GM06990 (cell line): Measurements from ENCODE around the gene ALK.

Source experiments
- DNase-seq: peaks from one replicate; pipeline ENCODE4 v3.0.0-alpha.2; 2011; ENCODE audit not compliant: insufficient read length; ENCODE audit errors: extremely low read depth
- H3K27me3 ChIP-seq: replicated peaks from 2 replicates; pipeline ENCODE4 v1.6.0; 2011; ENCODE audit warnings: low read length; ENCODE audit not compliant: control insufficient read depth, insufficient read depth
- H3K36me3 ChIP-seq: 2 replicates; pipeline ENCODE4 v1.5.1; 2011; ENCODE audit warnings: low read length; ENCODE audit not compliant: control insufficient read depth, insufficient read depth
- H3K4me3 ChIP-seq: replicated peaks from 2 replicates; pipeline ENCODE4 v1.5.1; 2011; ENCODE audit warnings: low read depth, mild to moderate bottlenecking, control low read depth, low read length
- TF ChIP-seq, protein P1 (sequence below): IDR thresholded peaks from 2 replicates; pipeline ENCODE4 v1.5.1; 2011; ENCODE audit warnings: low read length, control low read depth, mild to moderate bottlenecking, inconsistent platforms; ENCODE audit not compliant: insufficient read depth, poor library complexity, severe bottlenecking

ALK gene

DNA sequence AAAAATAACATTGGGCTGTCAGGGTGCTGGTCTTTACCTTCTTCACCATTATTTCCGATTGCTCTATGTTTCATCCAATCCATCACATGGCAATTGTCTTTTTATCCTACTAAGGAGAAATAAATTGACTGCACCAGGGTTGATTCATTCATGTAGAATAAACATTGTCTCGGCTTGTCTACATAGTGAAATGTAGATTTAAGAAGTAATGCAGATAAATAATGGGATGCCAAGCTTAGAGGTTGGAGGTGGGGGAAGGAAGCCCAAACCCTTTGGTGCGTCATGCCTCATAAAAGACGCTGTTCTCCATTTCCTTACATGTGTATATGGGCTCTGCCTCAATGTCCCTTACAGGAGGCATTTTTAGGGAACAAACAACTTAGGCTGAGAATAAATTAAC lies 117.8 kb downstream of the ALK start:
- TF ChIP-seq, protein P1, sequence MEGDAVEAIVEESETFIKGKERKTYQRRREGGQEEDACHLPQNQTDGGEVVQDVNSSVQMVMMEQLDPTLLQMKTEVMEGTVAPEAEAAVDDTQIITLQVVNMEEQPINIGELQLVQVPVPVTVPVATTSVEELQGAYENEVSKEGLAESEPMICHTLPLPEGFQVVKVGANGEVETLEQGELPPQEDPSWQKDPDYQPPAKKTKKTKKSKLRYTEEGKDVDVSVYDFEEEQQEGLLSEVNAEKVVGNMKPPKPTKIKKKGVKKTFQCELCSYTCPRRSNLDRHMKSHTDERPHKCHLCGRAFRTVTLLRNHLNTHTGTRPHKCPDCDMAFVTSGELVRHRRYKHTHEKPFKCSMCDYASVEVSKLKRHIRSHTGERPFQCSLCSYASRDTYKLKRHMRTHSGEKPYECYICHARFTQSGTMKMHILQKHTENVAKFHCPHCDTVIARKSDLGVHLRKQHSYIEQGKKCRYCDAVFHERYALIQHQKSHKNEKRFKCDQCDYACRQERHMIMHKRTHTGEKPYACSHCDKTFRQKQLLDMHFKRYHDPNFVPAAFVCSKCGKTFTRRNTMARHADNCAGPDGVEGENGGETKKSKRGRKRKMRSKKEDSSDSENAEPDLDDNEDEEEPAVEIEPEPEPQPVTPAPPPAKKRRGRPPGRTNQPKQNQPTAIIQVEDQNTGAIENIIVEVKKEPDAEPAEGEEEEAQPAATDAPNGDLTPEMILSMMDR, result no peak
- no peak for DNase-seq
- Histone ChIP-seq H3K36me3 (no peaks in the 10 kb centered on the region), H3K4me3 (no peak overlapping the region), H3K27me3 (no peaks in the 10 kb centered on the region; the same call in 1 of the 2 replicates)

DNA sequence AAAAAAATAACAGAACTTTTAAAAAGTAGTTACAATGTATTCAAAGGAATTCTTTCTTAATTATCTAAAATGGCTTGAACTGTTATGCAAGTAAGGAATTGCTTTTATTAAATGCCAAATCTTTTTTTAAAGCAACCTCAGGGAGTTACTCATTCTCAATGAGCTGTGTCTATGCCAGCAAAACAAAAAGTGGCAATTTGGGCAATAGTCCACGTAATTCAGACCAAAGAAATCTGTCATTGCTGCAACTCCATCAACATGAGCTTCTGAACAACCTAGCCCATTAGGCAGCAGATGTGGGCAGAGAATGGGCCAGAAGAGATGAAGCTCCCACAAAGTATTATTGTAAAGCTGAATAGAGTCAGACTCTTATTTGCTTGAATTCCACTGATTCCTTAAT lies 118.4 kb downstream of the ALK start:
- TF ChIP-seq, protein P1, result no peak

DNA sequence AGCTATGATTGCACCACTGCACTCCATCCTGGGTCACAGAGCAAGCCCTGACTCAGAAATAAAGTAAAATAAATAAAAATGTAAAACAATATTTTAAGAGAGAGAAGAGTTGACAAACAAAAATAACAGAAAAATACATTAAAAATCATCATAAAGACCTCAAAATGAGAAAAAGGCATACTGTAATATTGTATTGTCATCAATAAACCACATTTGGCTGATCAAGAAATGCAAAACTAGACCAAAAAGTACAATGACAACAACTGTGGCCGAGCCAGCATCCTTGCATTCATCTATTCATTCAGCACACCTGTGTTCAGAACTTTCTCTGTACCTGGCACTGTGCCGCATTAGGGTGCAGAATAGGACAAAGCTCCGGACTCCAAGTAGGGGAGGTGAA lies 121.8 kb downstream of the ALK start:
- no peak for DNase-seq
- Histone ChIP-seq H3K4me3 (no peak overlapping the region), H3K27me3 (no peaks in the 10 kb centered on the region), H3K36me3 (no peaks in the 10 kb centered on the region)
- TF ChIP-seq, protein P1, result no peak

More for the DNA sequence above, 118.4 kb downstream of the ALK start:
- Histone ChIP-seq H3K4me3 (no peak overlapping the region), H3K27me3 (no peaks in the 10 kb centered on the region; the same call in 1 of the 2 replicates), H3K36me3 (no peaks in the 10 kb centered on the region)
- DNase-seq, result no peak

DNA sequence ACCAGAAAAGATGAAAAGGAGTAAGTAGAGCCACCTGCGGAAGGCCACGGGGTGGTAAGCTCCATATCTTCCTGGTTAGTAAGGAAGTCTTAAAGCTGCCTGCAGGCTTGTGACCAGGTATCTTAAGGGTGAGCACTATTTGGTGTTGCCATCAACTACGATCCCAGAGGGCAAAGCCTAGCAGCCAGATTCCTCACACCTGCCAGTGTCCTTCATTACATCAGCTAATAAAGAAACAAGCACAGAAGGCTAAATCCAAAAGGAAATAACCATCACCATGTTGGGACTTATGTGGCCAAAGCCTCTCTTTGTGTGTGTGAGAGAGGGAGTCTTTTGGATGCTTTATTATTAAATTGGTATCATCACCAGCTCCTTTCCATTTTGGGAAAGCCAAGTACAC lies 123.5 kb downstream of the ALK start:
- no peak for DNase-seq
- H3K4me3 ChIP-seq, result no peak overlapping the region
- TF ChIP-seq, protein P1, result no peak
- no peaks in the 10 kb centered on the region for H3K27me3 ChIP-seq
- H3K36me3 ChIP-seq, result no peaks in the 10 kb centered on the region

DNA sequence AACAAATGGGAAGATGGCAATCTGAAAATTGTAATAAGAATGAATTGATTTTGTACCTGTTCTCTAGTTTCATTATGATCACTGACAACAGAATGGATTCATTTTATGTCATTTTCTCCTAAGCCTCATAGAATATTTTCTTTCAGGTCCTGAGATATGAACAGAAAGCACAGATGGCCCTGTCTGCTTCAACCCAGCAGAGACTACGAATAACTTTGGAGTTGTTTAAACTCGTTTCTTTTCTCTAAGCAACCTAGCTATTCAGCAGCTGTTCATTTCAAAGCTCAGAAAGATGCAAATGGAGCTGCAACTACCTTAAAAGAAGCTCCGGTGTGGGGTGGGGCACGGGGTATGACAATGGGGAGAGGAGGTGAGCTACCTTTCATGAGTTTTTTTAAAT lies 124.9 kb downstream of the ALK start:
- no peak for DNase-seq
- no peak overlapping the region for H3K4me3 ChIP-seq
- no peaks in the 10 kb centered on the region for H3K27me3 ChIP-seq
- TF ChIP-seq, protein P1, result no peak
- H3K36me3 ChIP-seq, result no peaks in the 10 kb centered on the region

DNA sequence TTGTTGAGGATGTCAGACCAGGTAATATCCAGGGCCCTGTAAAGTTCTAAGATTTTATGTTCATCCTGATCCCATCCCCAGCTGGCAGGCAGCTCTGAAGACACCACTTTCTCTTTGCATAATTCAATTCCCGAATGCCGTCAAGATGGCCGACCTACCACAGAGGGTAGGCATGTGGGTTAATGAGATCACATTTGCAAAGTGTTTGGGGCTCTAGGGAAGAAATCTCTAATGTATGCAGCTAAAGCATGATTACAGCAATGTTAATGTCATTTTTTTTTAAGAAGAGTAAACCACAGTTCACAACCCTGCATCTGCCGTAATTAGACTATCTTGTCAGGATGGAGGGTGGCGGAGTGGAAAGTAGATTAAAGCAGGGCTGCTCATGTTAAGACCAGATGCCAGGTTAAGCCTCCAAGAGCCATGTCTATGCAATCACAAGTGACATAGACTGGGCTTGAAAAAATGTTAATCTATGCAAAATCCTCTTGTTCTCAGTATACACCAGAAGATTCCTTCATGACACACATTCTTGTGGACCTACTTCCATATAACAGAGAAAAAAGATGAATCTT lies 131.4 kb downstream of the ALK start:
- no peaks in the 10 kb centered on the region for H3K36me3 ChIP-seq
- no peak for DNase-seq
- no peaks in the 10 kb centered on the region for H3K27me3 ChIP-seq
- no peak overlapping the region for H3K4me3 ChIP-seq
- TF ChIP-seq, protein P1, result no peak
